ENCODE results near the gene ABHD16A.

ABHD16A gene

DNA sequence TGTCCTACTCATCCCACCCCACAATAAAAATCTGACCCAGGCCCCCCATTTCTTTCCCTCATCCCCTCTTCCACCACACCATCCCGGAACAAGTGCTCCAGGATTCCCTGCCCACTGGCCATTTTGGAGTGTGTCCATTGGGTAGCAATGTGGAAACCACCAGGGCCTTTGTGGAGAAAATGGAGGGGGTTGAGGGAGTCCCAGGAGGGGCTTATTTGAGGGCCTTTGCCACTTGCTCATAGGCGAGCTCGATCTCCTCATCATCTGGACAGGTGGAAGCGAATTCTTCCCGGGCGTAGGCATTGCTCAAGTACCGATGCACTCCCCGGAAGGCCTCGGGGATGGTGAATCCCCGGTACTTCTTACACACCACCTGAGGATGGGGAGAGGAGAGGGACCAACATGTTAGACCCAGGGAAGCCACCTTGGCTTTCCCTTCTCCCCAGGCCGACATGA is 27.5 kb upstream of the ABHD16A start:
- no peak for DNase-seq (ENCODE audit: low spot score)

DNA sequence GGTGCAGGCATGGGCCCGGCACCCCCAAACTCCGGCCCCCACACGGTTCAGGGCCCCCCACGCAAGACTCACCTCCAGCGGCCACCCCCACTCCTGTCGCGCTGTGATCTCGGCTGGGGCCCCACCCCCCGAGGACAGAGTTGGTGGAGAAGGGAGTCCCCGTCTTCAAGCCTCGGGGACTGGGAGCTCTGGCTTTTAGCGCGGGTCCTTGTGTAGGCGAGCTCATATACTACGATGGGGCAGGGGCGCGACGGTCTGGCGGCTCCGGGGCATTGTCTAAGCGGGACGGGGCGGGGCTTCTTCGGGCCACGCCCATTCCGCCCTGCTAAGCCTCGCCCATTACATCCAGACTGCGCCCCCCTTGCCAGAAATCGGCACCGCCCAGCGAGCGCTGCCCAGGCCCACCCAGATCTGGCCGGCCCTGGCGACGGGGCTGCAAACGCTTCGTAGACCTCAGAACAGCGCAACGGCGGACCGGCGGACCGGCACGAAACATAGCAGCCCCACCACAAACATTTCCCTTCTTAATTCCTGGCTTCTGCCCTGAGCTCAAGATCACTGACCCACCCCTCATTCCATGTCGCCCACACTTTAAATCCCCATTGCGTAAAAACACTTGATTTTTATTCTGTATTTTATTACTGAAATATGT is 27.0 kb upstream of the ABHD16A start:
- peak; percentile 90 for DNase-seq (ENCODE audit: low spot score)

DNA sequence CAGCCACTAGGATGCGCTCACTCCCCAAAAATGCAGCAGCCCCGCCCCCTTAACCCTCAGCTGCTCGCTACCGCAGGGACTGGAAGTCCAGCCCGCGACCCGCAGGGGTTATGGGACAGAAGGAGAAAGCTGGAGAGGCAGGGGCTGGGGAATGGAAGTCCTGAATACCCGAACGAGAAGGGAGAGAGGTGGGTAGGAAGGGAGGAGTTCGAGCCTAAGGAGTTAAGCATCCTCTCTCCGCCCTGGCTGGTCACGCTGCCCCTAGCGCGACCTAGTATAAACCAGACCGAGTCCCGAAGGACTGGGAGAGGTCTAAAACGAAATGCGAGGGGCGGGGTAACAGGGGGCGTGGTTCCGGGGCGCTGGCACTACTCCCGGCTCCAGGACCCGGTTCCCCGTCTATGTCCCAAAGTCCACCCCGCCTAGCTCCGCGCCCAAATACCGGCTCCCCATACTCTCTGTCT is 26.4 kb upstream of the ABHD16A start:
- peak; percentile 94 for DNase-seq (ENCODE audit: low spot score)

DNA sequence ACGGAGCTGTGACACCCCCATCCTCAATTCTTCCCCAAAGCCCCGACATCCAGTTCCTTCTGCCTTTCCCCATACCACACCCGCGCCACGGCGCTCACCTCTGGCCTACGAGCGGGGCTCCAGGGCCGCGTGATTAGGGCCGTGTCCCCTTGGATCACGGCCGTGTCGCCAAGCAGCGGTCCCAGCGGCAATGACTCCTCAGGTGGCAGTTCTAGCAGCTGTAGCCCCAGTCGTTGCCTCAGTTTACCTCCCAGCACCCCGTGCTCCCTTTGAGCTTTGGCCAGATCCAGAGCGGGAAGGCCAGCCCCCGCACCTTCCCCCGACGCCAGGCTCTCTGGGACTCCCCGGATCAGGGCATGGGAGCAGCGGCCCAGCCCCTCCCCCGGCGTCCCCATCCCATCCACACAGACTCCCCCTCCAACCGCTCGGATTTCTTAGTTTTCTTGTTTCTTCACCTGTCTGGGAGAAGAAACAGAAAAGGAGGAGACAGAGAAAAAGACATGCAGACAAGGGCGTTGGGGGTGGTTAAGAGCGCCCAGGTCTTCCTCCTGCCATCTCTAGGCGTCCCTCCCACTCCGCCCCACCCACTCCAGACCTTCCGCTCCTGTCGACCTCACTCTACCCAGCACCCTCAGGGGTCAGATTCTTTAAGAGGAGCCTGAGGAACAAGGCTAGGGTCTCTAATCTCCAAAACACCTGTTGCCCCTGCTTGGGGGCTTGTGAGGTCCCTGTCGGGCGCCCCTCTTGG is 25.8 kb upstream of the ABHD16A start, which contains the start of gene DDAH2:
Gene DDAH2, minus strand, starts transcription at position 533 of the 748 bp plus-strand sequence. Its CDS starts 138 bp downstream, at position 395.
- DNase-seq (ENCODE audit: low spot score): no peak

- peak; percentile 41 for DNase-seq (ENCODE audit: low spot score)
These were observed 24.9 kb upstream of the ABHD16A start for GRCh38 chr6:31727717-31728671.

DNA sequence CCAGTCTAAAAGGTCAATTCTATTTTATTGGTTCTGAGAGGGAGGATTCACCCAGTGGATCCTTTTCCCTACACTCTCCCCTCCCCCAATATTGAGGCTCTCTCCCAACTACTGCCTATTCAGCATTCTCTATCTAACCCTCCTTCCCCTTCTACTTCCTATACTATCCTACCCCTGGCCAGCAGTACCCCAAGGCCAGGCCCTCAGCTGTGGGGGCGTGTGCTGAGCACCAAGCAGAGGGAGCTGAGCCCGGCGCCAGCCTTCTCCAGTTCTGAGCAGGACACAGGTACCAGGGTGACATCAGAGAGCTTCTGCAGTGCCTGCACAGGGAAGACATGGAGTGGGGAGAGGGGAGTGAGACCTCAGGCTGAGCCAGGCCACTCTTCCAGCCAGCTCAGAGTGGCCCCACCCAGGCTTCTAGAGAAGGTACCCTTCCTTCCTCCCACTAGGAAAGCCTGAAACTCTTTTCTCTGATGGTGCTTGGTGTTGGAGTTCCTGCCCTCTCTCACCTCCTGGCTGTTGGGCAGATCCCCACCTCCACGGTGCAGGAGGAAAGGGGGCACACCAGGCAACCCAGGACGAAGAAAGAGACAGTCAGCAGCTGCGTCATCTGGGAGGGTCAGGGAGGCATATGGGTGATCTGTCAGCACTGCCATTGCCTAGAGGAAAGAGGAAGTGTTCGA is 24.1 kb upstream of the ABHD16A start:
- no peak for DNase-seq (ENCODE audit: low spot score)

GRCh38 chr6:31725502-31726350 is 22.6 kb upstream of the ABHD16A start:
- no peak for DNase-seq (ENCODE audit: low spot score)

GRCh38 chr6:31723980-31724691 is 21.0 kb upstream of the ABHD16A start:
- DNase-seq (ENCODE audit: low spot score): no peak

GRCh38 chr6:31723245-31723979 is 20.3 kb upstream of the ABHD16A start, which contains the start of gene MPIG6B:
Gene MPIG6B (plus strand): TSS chr6:31723373. CDS start chr6:31723384, 11 bp downstream.
- no peak for DNase-seq (ENCODE audit: low spot score)

DNA sequence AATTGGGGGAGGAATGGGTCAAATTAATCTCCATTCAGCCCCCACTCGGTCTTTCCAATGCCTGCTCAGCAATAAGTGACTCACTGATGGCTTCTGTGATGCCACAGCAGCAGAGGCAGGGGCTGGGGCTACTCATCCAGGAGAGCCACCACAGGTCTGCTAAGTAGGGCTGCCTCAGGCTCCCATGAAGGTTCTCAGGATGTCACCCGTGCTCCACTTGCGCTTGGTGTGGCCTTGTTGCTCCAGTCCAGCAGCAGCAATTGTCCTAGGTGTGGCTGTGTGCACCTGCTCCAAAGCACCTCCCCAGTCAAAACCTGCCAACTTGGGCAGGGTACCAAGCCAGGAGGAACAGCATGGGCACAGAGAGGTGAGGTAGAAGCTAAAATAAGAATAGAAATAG is 19.0 kb upstream of the ABHD16A start:
- no peak for DNase-seq (ENCODE audit: low spot score)

DNA sequence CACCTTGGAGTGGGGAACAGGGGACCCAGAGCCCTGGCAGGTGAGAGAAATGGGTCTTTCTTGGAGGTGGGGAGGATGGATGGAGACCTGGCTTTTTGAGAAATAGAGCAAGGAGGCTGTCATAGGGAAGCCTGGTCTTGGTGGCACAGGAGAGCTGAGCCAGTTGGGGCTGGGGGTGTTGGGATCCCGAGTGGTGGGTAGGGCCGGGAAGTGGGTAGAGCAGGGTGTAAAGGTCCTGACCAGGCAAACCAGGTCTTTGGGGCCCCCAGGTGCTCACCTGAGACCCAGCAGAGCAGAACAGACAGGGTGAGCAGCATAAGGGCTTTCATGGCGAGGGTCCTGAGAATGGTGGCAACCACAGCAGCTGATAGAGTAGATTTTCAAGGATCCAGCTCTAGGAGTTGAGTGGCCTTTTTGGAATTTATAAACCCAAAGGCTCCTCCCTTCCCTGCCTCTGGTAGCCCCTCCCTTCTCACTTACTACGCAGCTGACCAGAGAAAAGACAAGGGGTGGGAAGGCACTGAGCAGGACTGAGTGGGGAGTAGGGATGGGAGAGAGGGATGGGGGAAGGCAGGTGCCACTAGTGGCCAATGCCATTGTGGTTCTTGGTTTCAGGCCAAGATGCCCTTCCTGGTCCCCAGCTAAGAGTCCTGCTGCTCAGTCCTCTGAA is 18.4 kb upstream of the ABHD16A start, which contains the start of gene LY6G6C:
Gene LY6G6C, minus strand, starts transcription at position 396 of the 670 bp plus-strand sequence. Its CDS starts 67 bp downstream, at position 329.
- no peak for DNase-seq (ENCODE audit: low spot score)

DNA sequence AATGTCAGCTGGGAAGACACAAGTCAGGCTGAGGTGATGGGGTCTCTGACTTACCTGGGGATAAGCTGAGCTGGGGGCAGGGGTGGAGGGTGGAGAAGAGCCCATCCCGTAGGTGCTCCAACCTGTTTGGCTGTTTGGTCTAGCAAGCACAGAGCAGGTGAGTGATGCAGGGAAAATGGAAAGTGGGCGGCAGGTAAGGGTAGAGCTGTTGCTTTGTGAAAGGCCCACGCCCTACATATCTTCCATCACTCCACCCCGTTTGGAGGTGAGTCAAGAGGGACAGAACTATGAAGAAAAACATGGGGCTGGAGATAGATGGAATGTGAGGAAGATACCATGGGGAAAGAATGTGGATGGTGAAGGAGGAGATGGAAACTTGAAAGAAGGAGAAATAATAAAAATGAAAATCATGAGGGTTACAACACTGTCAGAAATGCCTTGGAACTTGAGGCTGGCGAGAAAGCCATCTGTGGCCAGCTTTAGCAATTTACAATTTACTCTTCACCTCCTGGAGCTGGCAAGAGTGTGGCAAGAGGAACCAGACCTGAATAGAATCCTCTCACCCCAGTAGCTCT is 17.2 kb upstream of the ABHD16A start:
- no peak for DNase-seq (ENCODE audit: low spot score)

DNA sequence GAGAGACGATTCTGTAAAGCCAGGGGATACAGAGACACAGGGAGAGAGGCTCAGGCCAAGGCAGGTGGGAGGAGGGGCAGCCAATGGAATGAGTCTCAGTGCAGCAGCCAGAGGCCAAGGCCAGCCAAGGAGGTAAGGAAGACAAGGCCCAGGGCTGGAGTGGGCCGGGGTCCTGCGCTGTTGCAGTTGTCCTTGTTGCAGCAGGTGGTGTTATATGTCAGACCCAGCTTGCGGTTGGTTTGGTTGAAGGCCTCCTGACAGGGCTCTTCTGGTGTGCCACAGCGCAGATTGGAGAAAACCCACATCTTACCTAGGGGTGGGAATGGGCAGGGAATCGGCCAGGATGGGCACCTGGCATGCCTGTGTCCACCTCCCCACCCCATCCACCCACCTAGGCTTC is 15.9 kb upstream of the ABHD16A start:
- no peak for DNase-seq (ENCODE audit: low spot score)

- DNase-seq (ENCODE audit: low spot score): no peak
These were observed 15.1 kb upstream of the ABHD16A start for GRCh38 chr6:31718265-31718664.

DNA sequence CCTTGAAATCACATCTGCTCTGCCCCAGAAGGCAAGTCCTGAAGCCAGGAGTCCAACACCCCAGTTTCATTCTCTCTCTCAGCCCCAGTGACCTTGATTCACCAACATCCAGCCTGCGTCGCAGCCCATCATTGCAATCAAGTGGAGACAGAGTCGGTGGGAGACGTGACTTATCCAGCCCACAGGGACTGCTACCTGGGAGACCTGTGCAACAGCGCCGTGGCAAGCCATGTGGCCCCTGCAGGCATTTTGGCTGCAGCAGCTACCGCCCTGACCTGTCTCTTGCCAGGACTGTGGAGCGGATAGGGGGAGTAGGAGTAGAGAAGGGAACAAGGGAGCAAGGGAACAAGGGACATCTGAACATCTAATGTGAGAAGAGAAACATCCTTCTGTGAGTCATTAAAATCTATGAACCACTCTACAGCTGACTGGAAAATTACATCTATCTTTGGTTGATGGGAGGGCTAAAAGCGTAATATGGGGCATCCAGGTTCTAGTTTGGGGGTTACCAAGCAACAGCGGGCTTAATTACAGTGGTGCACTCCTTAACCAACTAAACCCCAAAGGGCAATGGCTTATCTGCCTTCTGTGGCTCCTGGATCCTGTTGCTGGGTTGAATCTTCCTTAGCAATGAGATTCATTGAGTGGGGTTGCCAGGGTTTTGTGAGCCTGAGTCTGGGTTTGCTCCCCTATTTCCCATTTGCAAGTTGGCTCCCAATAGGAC is 14.5 kb upstream of the ABHD16A start:
- DNase-seq (ENCODE audit: low spot score): no peak

GRCh38 chr6:31715022-31715958 is 12.2 kb upstream of the ABHD16A start, which contains the start of gene LY6G6D:
Gene LY6G6D (plus strand): TSS chr6:31715348. CDS start chr6:31715356, 8 bp downstream.
- DNase-seq (ENCODE audit: low spot score): no peak

Measured in AG08395 (cell line).